Cortex of kidney (tissue), 1 donor: Measurements from ENCODE around the gene PLCZ1.
"Not testable (repeated sequence)": the region's sequence is repeated elsewhere in the genome, so short reads cannot be mapped to it uniquely, and the experiment has no call there.

Experiments used
- DNase-seq: peaks from one replicate; lab custom pipeline; 2025; lab: John Stamatoyannopoulos, UW

Gene PLCZ1, protein sequence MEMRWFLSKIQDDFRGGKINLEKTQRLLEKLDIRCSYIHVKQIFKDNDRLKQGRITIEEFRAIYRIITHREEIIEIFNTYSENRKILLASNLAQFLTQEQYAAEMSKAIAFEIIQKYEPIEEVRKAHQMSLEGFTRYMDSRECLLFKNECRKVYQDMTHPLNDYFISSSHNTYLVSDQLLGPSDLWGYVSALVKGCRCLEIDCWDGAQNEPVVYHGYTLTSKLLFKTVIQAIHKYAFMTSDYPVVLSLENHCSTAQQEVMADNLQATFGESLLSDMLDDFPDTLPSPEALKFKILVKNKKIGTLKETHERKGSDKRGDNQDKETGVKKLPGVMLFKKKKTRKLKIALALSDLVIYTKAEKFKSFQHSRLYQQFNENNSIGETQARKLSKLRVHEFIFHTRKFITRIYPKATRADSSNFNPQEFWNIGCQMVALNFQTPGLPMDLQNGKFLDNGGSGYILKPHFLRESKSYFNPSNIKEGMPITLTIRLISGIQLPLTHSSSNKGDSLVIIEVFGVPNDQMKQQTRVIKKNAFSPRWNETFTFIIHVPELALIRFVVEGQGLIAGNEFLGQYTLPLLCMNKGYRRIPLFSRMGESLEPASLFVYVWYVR

DNA sequence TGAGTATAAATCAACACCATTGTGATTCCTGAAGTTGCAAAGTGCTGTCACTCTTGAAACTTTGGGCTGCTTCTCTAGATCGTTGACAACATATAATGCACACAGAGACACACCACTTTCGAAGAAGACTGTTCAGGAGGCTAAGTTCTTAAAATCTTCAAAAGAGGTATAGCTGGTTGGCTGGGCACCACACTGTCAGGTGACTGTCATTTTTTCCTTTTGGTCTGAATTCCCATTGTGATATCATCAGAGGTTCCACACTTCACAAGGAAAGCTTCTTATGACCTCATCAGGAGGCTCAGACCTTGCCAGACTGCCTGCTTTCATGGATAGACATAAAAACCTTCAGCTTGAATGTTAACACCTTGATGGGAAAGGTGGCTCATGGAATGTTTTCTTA lies at the start of gene PLCZ1, which contains the start of gene CAPZA3:
Gene PLCZ1 (minus strand): TSS at position 194 of the 400 bp plus-strand sequence. CDS start 641 bp downstream, outside the sequence.
Gene CAPZA3 (plus strand): TSS at position 301 of the 400 bp plus-strand sequence. CDS start 150 bp downstream, outside the sequence.
- no peak for DNase-seq

DNA sequence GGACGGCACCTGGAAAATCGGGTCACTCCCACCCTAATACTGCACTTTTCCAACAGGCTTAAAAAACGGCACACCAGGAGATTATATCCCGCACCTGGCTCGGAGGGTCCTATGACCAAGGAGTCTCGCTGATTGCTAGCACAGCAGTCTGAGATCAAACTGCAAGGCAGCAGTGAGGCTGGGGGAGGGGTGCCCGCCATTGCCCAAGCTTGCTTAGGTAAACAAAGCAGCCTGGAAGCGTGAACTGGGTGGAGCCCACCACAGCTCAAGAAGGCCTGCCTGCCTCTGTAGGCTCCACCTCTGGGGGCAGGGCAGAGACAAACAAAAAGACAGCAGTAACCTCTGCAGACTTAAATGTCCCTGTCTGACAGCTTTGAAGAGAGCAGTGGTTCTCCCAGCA lies 47.7 kb upstream of the PLCZ1 start:
- not testable (repeated sequence) for DNase-seq

DNA sequence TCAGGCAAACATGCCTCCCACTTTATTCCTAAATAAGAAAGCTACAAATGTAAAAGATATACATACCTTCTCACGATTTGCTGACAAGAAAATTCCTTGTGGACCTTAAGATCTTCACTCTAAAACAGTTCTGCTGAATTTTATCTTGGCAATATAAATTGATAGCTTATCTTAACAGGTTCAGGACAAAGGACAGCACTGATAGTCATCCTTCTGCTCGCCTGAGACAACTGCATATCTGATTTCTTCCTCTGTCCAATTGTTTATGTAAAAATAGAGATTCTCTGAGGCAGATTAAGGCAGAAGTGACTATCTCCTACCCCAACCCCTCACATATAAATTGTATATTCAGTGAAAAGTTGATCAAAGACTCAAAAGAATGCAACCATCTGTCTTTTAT lies 45.0 kb upstream of the PLCZ1 start:
- no peak for DNase-seq

DNA sequence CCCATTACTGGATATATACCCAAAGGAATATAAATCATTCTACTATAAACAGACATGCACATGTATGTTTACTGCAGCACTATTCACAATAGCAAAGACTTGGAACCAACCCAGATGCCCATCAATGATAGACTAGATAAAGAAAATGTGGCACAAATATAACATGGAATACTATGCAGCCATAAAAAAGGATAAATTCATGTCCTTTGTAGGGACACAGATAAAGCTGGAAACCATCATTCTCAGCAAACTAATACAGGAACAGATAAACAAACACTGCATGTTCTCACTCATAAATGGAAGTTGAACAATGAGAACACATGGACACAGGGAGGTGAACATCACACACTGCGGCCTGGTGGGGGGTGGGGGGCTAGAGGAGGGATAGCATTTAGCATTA lies 28.7 kb upstream of the PLCZ1 start:
- DNase-seq, result not testable (repeated sequence)

DNA sequence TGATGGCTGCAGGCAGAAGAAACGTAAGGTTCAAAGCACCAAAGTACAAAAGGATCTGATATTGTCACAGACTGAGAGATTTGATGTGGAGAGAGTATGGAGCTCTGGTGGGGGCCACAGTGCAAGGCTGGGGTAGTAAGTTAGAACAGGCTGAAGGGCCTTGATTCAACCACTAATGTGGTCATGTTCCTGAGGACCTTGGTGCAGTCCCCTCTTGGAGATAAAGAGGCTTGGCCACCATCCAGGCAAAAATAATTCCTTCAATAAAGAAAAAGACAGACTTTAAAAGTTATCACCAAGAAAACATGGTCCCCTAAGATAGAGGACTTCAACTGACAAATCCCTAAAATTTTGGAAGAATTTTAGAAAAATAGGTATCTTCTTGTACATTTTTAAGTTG lies 17.5 kb upstream of the PLCZ1 start:
- DNase-seq, result no peak

DNA sequence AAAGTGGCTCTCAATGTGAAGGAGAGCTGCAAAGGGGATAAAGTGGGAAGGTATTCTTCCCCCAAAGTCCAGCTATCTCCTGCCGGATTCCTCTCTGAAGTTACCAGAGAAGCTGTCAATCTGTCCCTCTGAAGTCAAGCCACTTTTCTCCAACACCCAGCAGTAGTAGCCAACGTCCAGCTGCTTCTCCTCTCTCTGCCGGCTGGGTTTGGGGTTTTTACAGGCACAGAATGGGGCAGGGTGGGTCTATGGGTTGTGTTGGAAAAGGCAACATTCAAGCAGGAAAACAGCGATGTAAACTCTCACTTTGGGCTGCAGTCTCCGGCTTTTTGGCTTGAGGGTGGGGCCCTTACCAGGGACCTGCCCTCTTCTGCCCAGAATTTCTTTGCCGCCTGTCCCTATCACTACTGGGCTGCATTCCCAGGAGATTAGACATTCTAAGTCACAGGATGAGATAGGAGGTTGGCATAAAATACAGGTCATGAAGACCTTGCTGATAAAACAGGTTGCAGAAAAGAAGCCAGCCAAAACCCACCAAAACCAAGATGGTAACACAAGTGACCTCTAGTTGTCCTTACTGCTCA lies 16.4 kb upstream of the PLCZ1 start:
- no peak for DNase-seq

DNA sequence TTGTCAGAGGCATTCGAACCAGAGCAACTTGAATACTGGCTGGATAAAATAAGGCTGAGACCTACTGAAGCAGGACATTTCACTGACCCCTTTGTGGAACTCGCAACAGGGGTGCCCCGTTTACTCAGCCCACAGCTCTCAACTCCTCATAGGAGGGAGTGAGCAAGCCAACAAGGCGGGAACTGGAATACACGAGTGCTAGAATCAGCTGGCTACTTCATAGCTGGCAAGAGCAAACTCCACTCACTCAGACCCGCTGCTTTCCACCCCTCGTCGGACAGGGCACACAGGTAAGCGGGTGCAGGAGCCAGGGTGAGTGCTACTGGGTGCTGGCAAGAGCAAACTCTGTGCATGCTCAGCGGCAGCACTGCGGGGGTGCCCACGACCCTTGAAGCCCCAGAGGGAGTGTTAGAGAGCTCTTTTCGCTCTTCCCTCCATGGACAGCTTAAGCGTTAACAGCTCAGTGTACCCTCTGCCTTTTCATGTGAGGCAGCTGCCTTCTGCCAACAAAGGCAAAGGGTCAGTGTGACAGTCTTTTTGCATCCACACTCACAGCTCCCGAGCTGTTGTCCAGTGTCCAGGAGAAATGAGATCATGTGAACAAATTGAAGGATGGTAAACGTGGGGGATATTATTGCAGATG lies 15.8 kb upstream of the PLCZ1 start:
- no peak for DNase-seq

DNA sequence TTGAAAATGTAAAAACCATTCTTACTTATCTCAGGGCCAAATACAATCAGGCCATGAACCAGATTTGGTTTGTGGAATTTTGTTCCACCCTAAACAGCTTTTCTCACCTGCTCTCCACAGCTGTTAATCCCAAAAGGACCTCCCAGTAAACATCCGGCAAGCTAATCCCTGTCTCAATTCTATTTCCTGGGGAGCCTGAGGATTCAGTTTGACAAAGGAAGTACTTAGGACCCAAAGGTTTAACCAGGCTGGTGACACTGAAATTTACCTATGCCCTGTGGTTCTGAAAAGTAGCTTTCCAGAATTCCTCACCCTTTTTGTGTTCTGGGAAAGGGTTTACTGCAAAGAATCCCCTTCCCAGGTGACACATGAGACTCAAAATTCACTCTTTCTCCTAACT lies 15.1 kb upstream of the PLCZ1 start:
- DNase-seq, result no peak

DNA sequence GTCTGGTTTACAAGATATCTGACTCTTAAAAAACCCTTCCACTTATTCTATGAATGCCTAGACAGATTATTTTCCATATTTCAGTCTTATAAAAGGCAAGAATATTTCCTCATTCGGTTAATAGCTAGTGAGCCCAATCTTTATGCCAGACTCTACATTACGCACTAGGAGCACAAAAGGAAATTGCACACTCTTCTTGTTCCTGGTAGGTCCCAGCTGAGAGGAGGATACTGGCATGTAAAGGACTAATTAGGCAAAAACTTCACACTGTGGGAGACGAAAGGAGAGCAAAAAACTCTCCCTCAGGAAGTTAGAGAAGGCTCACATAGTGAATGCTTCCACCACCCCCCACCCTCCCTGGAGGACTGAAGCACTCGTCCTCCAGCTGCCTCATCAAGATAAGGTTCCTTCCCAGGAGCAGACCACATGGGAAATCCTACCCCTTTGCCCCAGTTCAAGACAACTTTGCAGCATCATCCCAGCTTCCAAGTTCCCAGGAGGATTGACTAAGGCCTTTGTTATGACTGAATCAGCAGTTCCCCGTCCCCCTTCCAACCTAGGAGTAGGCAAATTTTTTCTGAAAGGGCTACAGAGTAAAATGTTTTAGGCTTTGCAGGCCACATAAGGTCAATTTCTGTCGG lies 14.6 kb upstream of the PLCZ1 start:
- DNase-seq, result no peak

DNA sequence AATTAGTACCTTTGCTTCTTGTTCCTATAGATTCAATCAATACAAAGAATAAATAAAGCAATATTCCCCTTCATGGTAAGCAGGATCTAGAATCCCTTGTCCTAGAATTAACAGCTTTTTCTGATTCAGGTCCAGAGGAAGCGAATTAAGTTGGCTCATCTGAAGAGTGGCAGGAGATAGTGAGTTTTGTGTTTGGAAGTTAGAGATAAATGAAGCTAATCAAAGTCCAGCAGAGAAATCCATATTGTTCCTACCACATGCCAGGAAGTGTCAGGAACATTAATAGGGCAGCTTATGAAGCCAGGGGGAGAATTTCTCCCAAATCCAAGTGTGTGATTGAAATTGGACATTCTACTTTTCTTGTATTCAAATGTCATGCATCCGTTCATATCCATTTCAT lies 14.1 kb upstream of the PLCZ1 start:
- no peak for DNase-seq

DNA sequence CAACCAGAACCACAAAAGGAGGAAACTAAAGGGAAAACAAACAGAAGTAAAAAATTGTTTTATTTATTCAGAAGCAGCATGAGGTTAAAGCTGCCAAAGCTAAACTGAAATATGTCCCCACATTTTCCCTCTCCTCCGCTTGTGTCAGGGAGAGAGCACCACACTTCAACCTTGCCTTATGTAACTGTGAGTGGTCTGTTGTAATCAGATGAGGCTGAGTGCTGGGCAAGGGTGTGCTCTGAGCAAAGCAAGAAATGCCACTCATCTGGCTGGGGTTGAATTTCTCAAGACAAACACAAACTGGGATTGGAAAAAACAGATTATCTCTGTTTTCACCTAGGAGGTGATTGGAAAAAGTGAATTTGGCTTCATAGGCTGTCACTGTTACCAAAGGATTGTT lies 12.3 kb upstream of the PLCZ1 start:
- no peak for DNase-seq

DNA sequence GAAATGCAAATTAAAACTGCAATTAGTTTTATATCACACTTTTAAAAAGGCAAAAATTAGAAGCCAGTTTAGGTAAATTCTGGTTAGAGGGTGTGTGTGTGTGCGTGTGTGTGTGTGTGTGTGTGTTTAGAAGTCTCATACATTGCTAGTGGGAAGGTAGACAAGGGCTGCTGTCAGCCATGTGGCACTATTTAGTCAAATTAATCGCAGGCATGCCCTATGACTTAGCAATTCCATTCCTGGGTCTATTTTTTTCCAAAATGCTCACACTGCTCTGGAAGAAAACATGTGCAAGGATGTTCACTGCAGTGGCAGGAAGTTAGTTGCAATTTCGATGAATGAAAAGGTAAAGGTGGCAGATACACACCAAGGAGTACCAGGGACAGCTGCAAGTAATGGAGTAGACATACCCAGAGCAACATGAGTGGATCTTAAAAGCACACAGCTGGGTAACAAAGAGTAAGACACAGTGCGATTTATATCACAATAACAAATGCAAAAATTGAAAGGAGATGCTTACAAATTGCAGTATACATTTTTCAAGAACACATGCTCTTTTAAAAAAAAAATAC lies 11.7 kb upstream of the PLCZ1 start:
- DNase-seq, result no peak

DNA sequence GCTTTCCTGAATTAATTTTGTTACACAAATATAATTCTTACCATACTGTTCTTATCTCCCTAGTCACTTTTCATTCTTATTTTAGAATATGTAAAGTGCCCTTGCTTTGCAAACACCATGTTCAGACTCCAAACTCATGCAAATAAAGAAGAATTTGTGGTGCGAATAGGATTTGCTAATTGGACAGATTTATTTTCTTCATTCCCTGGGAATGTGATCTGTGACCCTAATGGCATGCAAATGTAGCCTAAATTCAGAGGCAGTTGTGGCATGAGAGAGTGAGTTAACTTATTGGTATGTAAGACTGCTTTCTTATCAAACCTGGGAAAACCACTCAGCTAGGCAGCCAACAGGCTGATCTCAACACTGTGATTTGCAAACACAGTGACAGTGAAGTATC lies 10.1 kb upstream of the PLCZ1 start:
- DNase-seq, result no peak

DNA sequence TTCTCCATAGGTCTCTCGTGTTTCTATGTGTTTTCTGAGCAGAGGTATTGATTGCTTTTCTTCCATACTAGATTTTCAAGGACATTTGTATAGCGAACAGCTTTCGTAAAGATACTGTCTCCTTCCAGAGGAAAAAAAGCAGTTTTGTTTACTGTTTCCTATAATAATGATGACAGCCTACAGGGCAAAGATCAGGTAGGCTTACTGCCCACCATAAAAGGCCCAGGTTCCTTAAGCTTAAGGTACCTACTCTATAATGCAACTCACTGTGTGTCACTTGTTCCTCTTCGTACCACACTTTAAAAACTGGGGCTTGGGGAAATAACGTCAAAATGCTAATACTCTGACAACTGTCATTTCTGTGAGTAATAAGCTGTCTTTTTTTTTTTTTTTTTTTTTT lies 6.7 kb downstream of the PLCZ1 start:
- DNase-seq, result no peak

DNA sequence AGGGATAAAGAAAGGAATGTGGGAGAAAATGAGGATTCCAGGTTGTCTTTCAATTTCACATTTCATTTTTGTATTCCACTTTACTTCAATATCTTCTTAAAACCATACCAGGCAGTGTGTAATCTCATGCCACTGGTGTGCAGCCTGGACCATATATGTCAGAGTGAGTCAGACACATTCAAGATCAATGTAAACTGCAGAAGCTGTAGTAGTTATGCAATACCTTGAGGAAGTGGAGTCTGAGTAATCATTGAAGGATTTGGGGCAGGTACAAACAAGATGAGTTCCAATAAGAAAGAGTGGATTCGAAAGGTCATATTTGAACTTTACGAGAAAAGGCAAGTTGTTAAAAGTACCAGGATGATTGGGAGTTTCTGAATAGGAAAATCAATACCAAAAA lies 14.1 kb downstream of the PLCZ1 start:
- no peak for DNase-seq

DNA sequence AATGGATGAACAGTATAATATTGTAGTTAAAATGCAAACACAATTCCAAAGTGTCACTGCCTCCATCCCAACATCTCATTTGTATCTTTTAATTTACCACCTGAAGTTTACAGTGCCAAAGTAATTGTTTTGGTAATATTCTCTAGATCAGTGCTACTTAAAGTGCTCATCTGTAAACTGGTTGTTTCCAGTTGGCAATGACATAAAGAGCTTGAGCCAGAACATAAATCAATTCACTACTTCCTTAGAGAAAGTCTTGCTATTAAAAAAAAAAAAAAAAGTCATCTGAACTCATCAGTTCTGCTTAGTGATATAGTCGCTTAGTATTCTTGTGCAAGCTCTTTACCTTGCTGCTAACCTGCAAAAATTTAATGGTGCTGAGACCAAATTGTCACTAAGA lies 16.4 kb downstream of the PLCZ1 start:
- DNase-seq, result no peak

DNA sequence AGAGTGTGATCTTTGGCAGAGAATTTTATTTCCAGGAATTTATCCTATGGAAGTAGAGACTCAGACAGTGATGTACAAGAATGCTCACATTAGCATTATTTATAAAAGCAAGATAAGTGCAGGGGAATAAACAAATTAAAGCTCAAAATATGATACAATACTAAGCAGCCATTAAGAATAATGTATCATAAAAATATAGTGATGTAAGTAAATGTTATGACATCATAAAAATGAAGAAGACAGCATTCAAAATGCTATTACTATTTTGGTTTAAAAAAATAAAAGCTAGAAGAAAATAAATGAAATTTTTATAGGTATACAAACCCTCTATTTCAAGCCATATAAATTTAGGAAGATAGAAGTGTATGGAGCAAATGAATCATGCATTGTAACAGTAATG lies 17.1 kb downstream of the PLCZ1 start:
- no peak for DNase-seq

DNA sequence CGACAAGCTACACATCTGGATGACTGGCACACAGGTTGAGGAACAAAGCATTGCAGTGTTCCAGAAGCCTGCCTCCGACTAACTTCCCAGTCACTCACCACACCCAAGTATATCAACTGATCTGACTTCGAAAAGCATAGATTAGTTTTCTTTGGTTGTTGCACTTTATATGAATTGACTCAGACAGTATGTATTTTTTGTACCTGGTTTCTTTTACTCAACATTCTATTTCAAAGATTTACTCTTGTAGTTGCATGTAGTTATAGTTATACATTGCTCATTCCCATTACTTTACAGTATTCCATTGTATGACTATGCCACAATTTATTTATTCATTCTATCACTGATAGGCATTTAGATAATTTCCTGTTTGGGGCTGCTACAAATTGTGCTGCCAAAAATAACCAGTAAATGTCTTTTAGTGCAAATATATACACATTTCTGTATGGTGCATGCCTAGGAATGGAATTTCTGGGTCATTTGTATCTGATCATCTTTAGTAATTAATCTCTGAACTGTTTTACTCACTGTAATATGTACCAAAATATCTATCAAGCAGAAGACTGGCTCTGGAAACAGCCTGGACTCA lies 17.8 kb downstream of the PLCZ1 start:
- no peak for DNase-seq

DNA sequence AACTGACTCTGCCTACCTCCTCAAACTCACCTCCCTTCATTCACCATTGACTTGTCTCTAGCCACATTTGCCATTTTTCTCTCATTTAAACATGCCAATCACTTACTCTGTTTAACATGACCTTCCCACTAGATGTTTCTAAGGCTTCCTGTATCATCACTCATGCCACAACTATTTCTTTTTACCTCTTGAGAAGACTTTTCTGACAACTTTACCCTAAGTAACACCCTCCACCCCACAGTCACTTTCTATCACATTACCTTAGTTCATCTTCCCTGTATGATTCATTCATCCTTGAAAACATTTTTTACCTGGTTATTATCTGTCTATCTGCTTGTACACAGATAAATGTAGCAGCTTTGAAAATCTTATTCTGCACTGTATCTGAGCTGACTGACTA lies 19.4 kb downstream of the PLCZ1 start:
- no peak for DNase-seq

DNA sequence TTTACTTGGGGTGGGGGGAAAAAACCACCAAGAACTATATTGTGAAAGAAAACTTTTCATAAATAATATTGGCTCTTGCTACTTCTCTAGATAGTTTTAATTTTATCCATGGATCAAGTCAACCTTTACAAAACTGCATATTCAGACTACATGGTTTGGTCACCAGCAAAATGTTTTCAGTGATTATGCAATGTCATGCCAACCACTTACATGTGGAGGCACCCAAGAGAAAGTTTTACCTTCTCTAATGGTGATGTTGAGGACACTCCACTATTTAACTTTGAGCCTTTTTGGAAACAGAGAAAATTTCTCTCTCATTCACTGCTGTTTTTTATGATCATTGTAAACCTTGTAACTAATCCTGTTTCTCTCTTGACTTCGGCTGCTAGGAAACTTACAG lies 21.6 kb downstream of the PLCZ1 start:
- no peak for DNase-seq

DNA sequence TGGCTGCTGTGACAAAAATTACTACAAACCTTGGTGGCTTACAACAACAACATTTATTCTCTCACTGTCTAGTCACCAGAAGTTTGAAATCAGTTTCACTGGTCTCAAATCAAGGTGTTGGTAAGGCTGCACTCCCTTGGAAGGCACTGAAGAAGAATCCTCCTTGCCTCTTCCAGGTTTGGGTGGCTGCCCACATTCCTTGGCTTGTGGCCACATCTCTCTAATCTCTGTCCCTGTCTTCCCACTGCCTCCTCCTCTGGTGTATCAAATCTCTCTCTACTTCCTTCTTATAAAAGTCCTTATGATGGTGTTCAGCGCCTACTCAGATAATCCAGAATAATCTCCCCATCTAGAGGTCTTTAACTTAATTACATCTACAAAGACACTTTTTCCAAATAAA lies 31.0 kb downstream of the PLCZ1 start:
- DNase-seq, result no peak

DNA sequence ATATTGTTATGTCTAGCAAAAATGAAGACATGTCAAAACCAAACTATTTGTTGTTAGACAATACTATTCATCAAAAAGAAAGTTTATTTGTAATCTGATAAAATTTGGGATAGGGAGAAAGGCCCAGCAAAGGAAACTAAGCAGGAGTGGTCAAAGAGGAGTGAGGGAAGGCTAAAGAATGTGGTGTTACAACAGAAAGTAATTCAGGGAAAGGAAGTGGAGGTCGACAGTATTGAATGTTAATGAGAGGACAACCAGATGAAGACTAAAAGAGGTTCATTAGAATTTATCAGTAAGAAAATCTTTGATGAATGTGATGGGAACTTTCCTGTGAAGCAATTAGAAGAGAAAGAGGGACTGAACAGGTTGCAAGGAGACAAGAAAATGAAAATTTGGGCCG lies 33.9 kb downstream of the PLCZ1 start:
- DNase-seq, result no peak
